BJ (cell line): ENCODE data around the gene NUDCD2. TPM values are rescaled to one million over a fixed set of nuclear protein-coding genes. Genes with fewer than 3 reads are reported as not detected.
"Not testable (repeated sequence)": the region's sequence is repeated elsewhere in the genome, so short reads cannot be mapped to it uniquely, and the experiment has no call there.

Experiments
- CTCF ChIA-PET: fragments of 350-600 bp; formaldehyde crosslinking; extraction: SDS; loops from one replicate; lab custom pipeline; 2021; ENCODE audit warnings: antibody characterized with exemption, inconsistent platforms; lab: Yijun Ruan, JAX
- POLR2A ChIA-PET: fragments of 300-600 bp; sonication (Branson Sonifier 250); formaldehyde crosslinking; extraction: SDS; loops from one replicate; lab custom pipeline; 2021; ENCODE audit warnings: antibody characterized with exemption; lab: Charles Lee
- DNase-seq: peaks from one replicate; pipeline ENCODE4 v3.0.0-alpha.2; 2011; ENCODE audit warnings: low read depth
- H3K27me3 ChIP-seq: 2 replicates; pipeline ENCODE4 v1.6.0; 2011; ENCODE audit warnings: low read length; ENCODE audit not compliant: control insufficient read depth, insufficient read depth
- H3K36me3 ChIP-seq: 2 replicates; pipeline ENCODE4 v1.5.1; 2011; ENCODE audit warnings: low read length; ENCODE audit not compliant: control insufficient read depth, insufficient read depth
- H3K4me3 ChIP-seq: 2 replicates; pipeline ENCODE4 v1.5.1; 2011; ENCODE audit warnings: low read depth, mild to moderate bottlenecking, control low read depth, low read length
- polyA plus RNA-seq: library from polyadenylated mRNA; depleted of rRNA; stranded (reverse); fragments of >200 nt; gene quantifications from 2 replicates; pipeline ENCODE4 v1.2.3, GENCODE V29; 2011
- TF ChIP-seq, protein P1 (sequence below): IDR thresholded peaks from 2 replicates; pipeline ENCODE4 v1.5.1; 2011; ENCODE audit warnings: low read depth, mild to moderate bottlenecking, control low read depth, inconsistent platforms, low read length, moderate library complexity; ENCODE audit not compliant: insufficient read depth

Gene NUDCD2
- polyA plus RNA-seq, 1 experiment, result 2.5 TPM

DNA sequence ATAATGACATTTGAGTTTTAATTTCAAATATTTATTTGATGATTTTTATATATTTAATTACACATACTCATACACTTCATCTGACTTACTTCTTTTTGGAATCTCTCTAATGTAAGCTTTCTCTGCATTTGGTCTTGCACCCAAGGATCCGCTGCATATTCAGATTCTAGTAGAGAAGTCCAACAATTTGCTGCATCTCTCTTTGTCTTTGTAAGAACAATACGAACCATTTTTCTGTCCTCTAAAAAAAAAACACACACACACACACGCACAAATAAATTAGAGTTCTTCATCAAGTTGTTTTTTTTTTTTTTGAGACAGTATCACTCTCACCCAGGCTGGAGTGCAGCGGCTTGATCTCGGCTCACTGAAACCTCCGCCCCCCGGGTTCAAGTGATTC, 3.1 kb downstream of the NUDCD2 start:
- ChIA-PET CTCF (no interaction called here), POLR2A (no interaction called here)

DNA sequence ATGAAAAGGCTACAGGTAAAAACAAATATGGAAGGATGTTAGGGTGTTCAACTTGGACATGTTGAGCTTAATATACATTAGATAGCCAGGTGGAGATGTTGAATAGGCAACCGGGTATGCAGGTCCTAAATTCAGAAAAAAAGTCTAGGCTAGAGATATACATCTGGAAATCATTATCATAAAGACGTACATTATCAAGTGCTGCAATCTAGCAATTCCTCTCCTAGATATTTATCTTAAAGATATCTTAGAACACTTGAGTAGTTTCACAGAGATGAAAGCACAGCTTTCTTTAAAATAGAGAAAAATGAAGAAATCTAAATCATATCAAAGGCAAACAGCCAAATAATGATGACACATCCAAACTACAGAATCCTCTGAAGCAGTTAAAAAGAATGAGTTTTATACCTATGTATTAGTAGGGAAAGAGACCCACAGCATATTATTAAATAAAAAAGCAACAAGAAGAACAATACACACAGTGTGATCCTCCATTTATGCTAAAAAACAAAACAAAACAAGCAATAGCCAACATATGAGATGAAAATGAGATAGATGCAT, 3.8 kb downstream of the NUDCD2 start:
- CTCF ChIA-PET, result no interaction called here
- H3K27me3 ChIP-seq, result no peaks in the 10 kb centered on the region
- no peaks in the 10 kb centered on the region for H3K36me3 ChIP-seq
- TF ChIP-seq, protein P1, sequence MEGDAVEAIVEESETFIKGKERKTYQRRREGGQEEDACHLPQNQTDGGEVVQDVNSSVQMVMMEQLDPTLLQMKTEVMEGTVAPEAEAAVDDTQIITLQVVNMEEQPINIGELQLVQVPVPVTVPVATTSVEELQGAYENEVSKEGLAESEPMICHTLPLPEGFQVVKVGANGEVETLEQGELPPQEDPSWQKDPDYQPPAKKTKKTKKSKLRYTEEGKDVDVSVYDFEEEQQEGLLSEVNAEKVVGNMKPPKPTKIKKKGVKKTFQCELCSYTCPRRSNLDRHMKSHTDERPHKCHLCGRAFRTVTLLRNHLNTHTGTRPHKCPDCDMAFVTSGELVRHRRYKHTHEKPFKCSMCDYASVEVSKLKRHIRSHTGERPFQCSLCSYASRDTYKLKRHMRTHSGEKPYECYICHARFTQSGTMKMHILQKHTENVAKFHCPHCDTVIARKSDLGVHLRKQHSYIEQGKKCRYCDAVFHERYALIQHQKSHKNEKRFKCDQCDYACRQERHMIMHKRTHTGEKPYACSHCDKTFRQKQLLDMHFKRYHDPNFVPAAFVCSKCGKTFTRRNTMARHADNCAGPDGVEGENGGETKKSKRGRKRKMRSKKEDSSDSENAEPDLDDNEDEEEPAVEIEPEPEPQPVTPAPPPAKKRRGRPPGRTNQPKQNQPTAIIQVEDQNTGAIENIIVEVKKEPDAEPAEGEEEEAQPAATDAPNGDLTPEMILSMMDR, result no peak
- POLR2A ChIA-PET, result no interaction called here
- no peak for DNase-seq
- no peak overlapping the region for H3K4me3 ChIP-seq

More for the DNA sequence above, 3.1 kb downstream of the NUDCD2 start:
- DNase-seq, result no peak
- H3K4me3 ChIP-seq, result no peak overlapping the region
- no peaks in the 10 kb centered on the region for H3K36me3 ChIP-seq
- no peaks in the 10 kb centered on the region for H3K27me3 ChIP-seq
- TF ChIP-seq, protein P1, result no peak

DNA sequence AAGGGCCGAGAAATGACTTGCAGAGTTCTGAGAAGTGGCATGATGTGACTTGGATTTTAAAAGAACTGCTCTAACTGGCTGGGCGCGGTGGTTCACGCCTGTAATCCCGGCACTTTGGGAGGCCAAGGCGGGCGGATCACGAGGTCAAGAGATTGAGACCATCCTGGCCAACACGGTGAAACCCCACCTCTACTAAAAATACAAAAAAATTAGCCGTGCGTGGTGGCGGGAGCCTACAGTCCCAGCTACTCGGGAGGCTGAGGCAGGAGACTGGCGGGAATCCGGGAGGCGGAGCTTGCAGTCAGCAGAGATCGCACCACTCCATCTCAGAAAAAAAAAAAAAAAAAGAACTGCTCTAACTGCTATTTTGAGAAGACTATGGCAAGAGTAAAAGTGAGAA, 4.5 kb downstream of the NUDCD2 start:
- H3K36me3 ChIP-seq, DNase-seq, H3K4me3 ChIP-seq, CTCF ChIA-PET, POLR2A ChIA-PET, H3K27me3 ChIP-seq: not testable (repeated sequence)

DNA sequence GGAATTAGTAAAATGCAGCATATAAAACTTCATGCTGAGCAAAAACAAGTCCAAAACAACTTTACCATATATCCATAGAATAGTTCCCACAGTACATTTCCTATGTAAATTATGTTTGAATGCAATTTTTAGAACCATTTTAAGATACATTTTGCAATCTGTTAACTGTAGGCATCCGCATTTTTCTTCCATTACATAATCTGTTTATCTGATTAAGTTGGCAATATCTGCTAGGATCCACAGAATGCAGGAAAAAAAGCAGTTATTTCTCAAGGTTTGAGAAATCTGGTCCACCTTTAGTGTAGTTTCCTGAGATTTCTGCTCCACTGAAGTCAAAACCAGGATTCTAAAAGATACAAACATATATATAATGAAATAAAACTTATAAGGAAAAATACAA, 6.2 kb downstream of the NUDCD2 start:
- DNase-seq, result no peak
- Histone ChIP-seq H3K27me3 (no peaks in the 10 kb centered on the region), H3K36me3 (no peaks in the 10 kb centered on the region; the same call in 1 of the 2 replicates), H3K4me3 (no peak overlapping the region)
- TF ChIP-seq, protein P1, result no peak
- CTCF ChIA-PET, result no interaction called here
- POLR2A ChIA-PET, result no interaction called here

DNA sequence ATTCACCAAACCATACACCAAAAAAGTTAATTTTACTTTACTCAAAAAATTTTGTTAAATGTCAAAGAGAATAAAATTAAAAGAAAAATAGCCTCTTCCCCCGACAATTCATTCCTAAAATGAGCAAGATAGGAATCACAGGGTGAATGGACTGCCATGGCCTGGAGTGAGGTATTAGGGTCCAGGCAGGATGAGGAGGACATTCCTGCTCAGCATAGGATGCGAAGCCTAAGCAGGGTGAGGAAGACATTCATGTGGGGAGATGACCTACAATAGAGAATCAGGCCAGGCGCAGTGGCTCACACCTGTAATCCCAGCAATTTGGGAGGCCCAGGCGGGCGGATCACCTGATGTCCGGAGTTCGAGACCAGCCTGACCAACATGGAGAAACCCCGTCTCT, 8.4 kb downstream of the NUDCD2 start:
- POLR2A ChIA-PET, result no interaction called here
- DNase-seq, result no peak
- H3K36me3 ChIP-seq, result peaks cover 4% of the 10 kb centered on the region
- TF ChIP-seq, protein P1, result no peak
- CTCF ChIA-PET, result no interaction called here
- no peaks in the 10 kb centered on the region for H3K27me3 ChIP-seq
- no peak overlapping the region for H3K4me3 ChIP-seq

DNA sequence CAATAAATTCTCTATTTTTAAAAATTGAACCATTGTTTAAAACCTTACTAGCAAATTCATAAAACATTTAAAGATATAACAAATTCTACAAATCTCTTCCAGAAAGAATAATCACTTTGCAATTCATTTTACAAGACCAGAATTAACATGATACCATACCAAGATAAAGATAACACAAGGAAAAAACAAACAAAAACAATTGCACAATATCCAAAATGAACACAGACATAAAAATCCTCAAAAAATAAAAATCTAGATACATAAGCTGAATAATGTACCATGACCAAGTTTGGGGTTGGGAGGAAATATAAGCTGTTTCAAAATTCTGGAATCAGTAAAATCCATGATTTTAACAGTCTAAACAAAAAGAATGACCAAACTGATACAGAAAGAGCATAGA, 11.4 kb downstream of the NUDCD2 start:
- CTCF ChIA-PET, result no interaction called here
- H3K27me3 ChIP-seq, result no peaks in the 10 kb centered on the region
- H3K4me3 ChIP-seq, result no peak overlapping the region
- no peak for DNase-seq
- POLR2A ChIA-PET, result no interaction called here
- TF ChIP-seq, protein P1, result no peak
- H3K36me3 ChIP-seq, result peaks cover 9% of the 10 kb centered on the region
